ENCODE measurements around the gene AUP1. TPM values are rescaled to one million over a fixed set of nuclear protein-coding genes. Genes with fewer than 3 reads are reported as not detected.
A peak's percentile ranks its signal among the peaks of the same experiment; 100 is the strongest.

AUP1 gene
- total and polyA plus RNA-seq, 9 of the 15 experiments (the other 6 are each of a cell fraction or from before 2014, with no cell fraction given) = 70.7 to 245 (median 165) TPM

- peak; percentile 57 to 75 for TF ChIP-seq MAZ (CRISPR knock-in tag; conservative IDR thresholded peaks at IDR 0.05 in 1 of 2, IDR thresholded peaks at IDR 0.05 in 1 of 2)
- TF ChIP-seq, protein P1, sequence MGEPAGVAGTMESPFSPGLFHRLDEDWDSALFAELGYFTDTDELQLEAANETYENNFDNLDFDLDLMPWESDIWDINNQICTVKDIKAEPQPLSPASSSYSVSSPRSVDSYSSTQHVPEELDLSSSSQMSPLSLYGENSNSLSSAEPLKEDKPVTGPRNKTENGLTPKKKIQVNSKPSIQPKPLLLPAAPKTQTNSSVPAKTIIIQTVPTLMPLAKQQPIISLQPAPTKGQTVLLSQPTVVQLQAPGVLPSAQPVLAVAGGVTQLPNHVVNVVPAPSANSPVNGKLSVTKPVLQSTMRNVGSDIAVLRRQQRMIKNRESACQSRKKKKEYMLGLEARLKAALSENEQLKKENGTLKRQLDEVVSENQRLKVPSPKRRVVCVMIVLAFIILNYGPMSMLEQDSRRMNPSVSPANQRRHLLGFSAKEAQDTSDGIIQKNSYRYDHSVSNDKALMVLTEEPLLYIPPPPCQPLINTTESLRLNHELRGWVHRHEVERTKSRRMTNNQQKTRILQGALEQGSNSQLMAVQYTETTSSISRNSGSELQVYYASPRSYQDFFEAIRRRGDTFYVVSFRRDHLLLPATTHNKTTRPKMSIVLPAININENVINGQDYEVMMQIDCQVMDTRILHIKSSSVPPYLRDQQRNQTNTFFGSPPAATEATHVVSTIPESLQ (CRISPR knock-in tag; IDR thresholded peaks at IDR 0.05) = peak; percentile 64; the same call in 1 of the 2 replicates
- peak; percentile 29; the same call in 1 of the 2 replicates for TF ChIP-seq CBFA2T3 (IDR thresholded peaks at IDR 0.05)
- TF ChIP-seq SMARCC2 (IDR thresholded peaks at IDR 0.05; ENCODE audit: low read depth) = no peak
- no peak for TF ChIP-seq ZKSCAN8 (CRISPR knock-in tag; IDR thresholded peaks at IDR 0.05)
- no peak for TF ChIP-seq ZNF766 (CRISPR knock-in tag; conservative IDR thresholded peaks at IDR 0.05)
- peak; percentile 83 for TF ChIP-seq HMGN3 (IDR thresholded peaks at IDR 0.05; ENCODE audit: borderline replicate concordance, extremely low read depth, insufficient read length, low read depth, low read length)
- no peak for TF ChIP-seq STAT5A (IDR thresholded peaks at IDR 0.05; ENCODE audit: borderline replicate concordance, low read length)
- peak; percentile 82 for TF ChIP-seq BMI1 (IDR thresholded peaks at IDR 0.05; ENCODE audit: low read length)
- TF ChIP-seq GATA2 (CRISPR knock-in tag; IDR thresholded peaks at IDR 0.05) = peak; percentile 96
- no peak for TF ChIP-seq CLOCK (CRISPR knock-in tag; IDR thresholded peaks at IDR 0.05; ENCODE audit: borderline replicate concordance)
- TF ChIP-seq TCF15 (CRISPR knock-in tag; IDR thresholded peaks at IDR 0.05) = no peak
- TF ChIP-seq XRCC5 (IDR thresholded peaks at IDR 0.05; ENCODE audit: low read depth, low read length) = peak; percentile 32; the same call in 1 of the 2 replicates
- no peak for TF ChIP-seq MAFK (IDR thresholded peaks at IDR 0.05; ENCODE audit: low read length)
- TF ChIP-seq, protein P2, sequence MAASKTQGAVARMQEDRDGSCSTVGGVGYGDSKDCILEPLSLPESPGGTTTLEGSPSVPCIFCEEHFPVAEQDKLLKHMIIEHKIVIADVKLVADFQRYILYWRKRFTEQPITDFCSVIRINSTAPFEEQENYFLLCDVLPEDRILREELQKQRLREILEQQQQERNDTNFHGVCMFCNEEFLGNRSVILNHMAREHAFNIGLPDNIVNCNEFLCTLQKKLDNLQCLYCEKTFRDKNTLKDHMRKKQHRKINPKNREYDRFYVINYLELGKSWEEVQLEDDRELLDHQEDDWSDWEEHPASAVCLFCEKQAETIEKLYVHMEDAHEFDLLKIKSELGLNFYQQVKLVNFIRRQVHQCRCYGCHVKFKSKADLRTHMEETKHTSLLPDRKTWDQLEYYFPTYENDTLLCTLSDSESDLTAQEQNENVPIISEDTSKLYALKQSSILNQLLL (CRISPR knock-in tag; IDR thresholded peaks at IDR 0.05; ENCODE audit: borderline replicate concordance) = no peak
- no peak for TF ChIP-seq HDGF (IDR thresholded peaks at IDR 0.05)
- no peak for TF ChIP-seq HNRNPLL (IDR thresholded peaks at IDR 0.05; ENCODE audit: low read depth, low read length, poor library complexity, severe bottlenecking)
- no peak for TF ChIP-seq FOXJ2 (tag; IDR thresholded peaks at IDR 0.05)
- no peak for TF ChIP-seq HMG20B (CRISPR knock-in tag; IDR thresholded peaks at IDR 0.05)
- 0 out of 2 replicates have a peak, but pooled peaks have one; percentile 3 for TF ChIP-seq ZNF165 (CRISPR knock-in tag; IDR thresholded peaks at IDR 0.05; ENCODE audit: borderline replicate concordance)
- no peak for TF ChIP-seq FOS (IDR thresholded peaks at IDR 0.05; ENCODE audit: extremely low read depth, insufficient read length)
- peak; percentile 92 for TF ChIP-seq ELF1 (tag; IDR thresholded peaks at IDR 0.05)
- TF ChIP-seq FOXJ3 (CRISPR knock-in tag; IDR thresholded peaks at IDR 0.05) = no peak
Measured at GRCh38 chr2:74507145-74507925, 22.2 kb downstream of the AUP1 start, which contains the start of gene PCGF1 (continued).

Data from K562 (cell line).